NCI-H2107 treated with DMSO at 0.1 percent for 48 hours (cell line): ENCODE measurements around the gene WNT7B.

ENCODE experiments used
- DNase-seq: peaks from one replicate; lab custom pipeline; 2025; ENCODE audit not compliant: unreplicated experiment; lab: John Stamatoyannopoulos, UW

Gene WNT7B

DNA sequence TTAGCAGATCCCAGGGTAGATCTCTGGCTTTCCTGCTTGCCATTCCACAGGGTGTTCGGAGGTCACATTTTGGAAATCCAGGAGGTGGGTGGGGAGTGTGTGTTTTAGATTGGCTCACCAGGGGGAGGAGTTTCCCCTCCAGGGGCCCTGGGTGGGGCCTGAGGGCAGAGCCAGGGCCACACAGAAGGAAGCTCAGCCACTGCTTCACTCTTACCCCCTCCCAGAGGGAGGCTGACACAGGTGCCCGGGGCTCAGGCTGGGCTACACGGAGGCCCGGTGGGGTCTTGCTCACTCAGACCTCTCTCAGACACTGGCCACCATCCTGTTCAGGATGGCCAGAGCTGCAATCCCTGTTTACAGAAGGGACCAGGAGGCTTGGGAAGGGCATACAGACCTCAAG is 2.5 kb downstream of the WNT7B start:
- DNase-seq, result no peak

DNA sequence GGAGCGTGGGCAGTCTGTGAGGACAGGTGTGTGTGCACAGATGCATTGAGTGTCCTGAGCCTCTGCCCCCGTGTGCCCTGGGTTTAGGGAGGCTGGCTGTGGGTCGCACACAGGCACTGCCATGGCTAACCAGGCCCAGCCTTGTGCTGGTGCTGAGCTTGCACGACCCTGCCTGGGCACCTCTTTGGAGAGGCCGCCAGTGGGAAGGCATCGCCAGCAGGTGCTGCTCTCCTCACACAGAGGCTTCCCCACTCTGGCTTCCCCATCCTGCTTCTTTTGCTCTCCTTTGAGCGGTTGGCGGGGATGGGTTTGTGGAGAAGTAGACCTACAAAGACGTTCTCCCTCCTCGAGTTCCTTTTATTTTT is 4.1 kb downstream of the WNT7B start:
- no peak for DNase-seq

DNA sequence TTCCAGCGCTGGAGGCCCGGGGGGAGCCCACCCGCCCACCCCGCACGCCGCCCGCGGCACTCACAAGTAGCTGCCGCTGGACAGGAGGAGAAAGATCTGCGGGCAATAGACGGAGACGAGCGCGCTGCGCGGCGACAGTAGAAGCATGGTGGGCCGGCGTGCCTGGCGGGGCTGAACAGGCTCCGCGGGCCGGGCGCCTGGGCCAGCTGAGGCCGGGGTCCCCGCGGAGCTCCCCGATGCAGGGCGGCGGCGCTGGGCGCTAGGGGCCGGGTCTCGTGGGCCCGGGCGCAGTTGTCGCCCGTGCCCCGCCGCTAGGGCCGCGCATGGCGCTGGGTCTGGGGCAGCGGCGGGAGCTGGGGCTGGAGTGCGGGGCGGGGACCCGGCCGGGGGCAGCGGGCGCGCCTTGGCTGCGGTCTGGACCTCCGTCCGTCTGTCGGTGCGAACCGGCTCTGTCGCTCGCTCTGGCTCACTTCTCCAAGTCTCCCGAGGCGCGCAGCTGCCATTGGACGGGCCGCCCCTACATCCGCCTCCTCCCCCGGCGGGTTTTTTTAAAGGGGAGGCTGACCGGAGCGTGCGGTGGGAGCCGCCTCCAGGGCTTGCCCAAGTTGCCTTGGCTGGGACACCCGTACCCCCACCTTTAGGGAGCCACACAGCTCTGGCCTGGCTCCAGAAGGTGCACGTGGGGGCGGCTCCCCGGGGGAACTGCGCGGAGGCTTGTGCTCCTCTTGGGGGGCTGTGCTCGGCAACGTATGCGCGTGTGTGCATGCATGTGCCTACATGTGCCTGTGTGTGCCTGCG is 4.7 kb downstream of the WNT7B start:
- no peak for DNase-seq

DNA sequence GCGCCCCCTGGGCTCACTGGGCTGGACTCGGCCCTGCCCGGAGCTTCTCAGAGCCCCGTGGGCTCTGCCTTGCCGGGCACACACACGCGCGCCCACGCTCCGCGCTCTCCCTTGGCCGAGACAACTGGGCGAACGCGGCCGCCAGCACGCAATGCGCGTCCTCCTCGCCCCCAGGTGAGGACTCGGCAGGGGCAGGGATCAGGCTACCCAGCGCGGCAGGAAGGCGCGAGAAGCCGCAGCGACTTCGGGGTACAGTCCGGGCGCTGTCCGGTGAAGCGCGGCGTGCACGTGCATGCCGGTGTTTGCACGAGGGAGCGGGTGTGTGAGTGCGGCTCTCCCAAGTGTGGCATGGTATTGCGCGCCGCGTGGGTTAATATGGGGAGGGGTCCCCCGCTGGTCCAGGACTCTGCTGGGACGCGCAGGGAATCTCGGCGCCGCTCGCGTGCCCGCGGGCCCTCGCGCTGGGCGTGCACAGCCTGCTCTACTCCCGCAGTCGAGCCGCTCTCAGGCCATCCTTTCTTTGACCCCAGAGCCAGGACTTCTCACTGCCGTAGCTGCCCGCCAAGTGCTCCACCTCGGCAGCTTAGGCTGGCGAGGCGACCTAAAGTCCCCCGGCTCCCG is 5.4 kb downstream of the WNT7B start:
- DNase-seq, result no peak

DNA sequence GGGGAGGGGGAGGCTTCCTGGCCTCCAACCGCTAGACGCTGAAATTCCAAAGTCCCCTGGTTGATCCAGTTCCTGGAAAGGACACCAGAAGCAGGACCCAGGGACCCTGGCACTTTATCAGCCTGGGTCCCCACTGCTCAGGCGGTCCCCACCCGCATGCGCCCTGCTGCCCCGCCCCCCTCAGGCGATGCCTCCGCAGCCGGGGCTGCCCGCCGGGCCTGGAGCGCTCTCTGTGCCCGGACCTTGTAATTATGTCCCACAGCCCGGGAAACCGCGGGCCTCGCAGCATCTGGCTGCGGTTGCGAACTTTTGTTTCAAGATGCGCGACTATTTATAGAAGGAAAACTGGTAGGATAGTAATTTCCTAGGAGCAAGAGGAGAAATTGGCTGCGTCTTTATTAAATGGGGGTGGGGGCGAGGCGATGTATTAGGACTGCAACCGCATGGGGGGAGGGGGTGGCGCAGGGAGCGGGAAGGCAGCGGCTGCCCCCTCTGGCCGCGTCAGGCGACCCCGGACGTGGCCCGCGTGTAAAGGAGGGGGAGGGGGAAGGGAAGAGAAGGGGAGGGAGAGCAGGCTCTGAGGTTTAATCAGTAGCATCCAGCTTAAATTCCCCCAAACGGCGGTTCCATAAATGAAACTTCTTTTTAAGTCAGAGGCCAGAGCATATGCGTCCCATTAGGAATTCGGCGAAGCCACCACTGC is 6.1 kb downstream of the WNT7B start:
- no peak for DNase-seq

DNA sequence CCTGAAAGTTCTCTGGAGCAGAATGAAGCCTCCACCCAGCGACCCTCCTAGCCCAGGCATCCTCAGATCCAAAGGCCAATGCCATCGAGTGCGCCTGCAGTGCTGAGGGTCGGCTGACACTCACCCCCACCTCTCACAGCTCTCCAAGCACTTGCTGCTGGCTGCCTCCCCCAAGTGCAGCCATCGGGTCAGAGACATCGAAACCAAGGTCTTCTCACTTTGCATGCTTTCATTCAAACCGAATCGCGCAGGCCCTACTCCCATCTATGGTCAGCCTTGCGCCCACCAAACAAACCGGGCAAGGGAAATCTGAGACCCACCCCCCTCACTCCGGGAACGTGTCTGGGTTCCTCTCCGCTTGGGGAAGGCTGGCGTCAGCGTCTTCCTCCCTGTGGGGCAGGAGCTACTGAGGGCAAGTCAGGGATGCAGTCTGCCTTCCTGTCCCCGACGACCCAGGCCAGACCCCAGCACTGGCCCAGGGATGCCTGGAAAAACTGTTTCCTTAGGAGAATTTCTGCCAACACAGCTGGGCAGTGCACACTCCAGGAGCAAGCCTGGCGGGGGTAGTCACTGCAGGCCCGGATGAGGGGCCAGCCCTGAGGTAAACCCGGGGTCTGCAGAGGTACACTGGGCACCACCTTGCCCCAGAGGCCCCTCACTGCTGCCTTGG is 7.0 kb downstream of the WNT7B start:
- DNase-seq, result no peak

DNA sequence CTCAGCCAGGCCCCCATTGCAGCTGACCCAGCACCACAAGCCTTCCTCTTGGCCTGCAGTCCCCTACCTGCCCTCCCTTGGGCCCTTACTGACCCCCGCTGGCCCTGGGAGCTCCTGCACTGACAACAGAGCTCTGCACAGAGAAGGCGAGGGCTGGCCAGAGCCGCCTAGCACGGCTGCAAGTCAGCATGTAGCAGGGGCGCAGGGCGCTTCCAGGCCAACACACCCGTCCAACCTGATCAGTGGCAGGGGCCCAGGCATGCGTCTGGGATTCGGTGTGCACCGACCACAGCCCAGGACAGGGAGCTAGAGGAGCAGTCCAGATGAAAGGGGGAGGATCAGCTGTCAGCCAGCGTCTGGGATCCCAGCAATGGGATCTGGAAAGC is 7.6 kb downstream of the WNT7B start:
- DNase-seq, result no peak

DNA sequence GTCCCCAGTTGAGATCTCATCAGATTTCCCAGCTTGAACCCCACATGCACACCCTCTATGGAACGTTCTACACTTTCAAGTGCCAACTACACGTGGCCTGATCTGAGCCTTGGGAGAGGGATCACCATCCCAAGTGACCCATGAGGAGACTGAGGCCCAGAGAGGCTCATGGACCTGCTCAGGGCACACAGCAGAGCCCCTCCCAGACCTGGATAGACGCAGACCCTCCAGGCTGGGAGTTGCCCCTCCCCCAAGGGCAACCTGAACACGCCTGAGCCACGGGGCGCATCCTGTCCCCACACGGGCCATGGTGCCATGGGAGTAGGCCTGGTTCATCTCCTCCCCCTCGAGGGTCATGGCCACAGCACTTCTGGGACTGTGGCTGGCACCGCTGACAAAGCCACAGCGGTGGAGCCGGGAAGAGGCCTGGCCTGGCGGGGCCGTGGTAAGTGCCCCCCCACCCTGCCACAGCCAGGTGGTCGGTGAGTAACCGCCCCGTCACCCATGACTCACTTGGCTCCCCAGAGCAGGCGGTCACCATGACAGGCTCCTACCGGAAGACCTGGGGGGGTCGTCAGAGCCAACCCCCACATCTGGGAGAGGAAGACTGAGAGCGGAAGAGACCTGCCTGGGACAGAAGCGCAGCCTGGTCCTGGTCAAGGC is 8.1 kb downstream of the WNT7B start:
- no peak for DNase-seq

DNA sequence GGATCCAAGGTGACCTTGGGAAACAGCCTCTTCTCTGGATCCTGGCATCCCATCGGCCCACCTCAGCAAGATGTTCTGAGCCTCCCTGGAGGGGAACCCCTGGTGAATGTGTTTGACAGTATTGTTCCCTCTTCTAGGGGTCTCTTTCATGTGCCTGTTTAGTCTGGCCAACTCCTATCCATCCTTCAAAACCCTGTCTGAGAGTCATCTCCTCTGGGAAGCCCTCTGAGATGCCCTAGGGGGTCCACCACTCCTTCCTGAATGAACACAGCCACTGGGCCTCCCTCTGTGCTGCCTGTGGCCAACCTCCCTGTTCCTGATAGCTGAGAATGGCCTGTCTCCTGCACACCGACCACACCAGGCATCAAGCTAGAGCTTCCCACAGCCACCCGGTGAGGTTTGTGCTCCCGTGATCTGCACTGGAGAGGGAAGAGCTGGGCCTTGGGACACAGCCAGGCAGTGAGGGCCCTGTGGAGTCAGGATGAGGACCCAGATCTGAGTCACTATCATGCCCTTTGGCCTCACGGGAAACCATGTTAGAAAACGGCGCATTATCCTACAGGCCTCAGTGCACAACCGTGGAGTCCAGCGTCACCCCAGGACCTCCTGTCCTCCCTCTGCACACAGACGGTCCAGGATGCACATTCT is 8.8 kb downstream of the WNT7B start:
- DNase-seq, result no peak

DNA sequence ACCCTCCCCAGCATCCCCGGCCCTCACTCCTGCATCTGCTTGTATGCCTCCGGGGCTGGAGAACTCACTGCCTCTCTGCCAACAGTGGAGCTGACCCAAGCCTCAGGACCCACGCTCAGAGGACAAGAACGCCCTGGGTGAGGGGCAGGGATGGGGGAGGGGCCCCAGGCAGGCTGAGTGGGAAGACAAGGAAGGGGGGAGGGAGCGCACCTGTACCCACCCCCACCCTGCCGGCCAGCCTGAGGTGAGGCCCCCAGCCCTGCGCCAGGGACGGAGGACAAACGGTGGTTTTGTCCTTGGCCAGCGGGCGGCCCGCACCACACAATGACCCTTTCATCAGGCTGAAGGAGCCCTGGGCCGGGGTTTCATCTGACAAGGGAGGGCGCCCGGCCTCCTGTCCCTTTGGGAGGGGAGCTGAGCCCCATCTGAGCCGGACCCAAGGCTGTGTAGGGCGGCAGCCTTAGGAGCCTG is 10.0 kb downstream of the WNT7B start:
- no peak for DNase-seq

DNA sequence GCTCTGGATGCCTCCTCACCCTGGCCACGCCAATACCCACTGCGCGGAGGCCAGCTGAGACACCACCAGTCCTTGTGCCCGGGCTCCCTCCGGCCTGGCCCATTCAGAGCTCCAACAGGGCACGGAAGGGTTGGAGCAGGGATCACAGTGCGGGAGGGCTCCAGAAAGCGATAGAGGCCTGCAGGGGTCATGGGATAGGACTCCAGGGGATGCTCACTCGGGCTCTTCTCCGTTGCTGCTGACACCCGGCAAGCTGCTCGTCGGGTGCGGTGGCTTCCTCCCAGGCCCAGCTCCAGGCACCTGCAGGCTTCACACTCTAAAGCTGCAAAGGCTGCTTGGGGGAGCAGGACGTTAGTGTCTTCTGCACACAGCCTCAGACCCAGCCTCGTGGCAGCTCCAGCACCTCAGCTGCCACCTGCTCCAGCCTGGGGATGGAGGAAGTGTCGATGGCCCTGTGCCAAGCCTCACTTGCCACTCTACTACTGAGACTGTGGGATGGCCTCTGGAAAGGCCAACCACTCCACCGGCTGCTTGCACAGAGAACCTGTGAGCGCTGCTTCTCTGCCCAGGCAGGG is 10.6 kb downstream of the WNT7B start:
- DNase-seq, result peak; percentile 55

DNA sequence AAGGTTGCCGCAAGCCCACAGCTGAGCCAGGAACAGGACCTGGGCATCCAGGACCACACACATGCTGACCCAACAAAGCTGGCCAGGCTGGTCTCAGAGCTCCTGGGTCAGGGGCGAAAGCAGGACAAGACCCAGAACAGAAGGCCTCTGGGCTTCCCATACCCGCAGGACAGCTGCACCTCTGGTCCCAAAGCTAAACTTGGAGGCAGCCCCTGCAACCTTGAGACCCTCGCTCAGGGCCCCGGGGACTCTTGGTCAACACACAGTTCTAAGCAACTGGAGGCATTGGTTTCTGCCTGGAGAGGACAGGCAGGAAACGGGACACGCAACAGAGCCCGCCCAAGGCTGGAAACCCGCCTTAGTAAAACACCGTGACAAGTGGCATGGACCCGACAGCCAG is 11.4 kb downstream of the WNT7B start:
- DNase-seq, result no peak

DNA sequence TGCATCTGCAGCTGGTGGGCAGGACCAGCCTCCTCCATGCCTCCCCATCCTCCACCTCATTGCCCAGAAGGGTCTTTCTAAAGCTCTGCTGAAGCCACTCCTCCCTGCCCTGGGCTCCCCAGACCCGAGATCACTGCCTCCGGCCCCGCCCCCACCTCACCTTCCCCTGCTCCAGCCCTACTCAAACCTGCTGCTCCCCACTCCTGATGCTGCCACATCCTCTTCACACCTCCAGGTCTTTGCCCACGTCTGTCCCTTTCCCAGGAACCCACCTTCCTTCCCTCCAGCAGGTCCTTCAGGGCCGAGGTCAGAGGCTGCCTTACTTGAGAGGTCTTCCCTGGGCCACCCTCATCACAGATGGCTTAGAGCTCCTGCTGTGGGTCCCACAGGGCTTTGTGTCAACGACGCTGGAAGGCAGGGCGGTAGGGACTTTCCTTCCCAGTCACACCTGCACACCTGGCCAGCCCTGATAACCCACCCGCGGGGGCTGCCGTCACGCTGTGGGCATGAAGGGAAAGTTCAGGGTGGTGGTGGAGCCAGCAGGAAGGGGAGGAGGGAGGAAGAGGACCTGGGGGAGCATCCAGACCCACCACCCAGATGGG is 11.9 kb downstream of the WNT7B start:
- no peak for DNase-seq

DNA sequence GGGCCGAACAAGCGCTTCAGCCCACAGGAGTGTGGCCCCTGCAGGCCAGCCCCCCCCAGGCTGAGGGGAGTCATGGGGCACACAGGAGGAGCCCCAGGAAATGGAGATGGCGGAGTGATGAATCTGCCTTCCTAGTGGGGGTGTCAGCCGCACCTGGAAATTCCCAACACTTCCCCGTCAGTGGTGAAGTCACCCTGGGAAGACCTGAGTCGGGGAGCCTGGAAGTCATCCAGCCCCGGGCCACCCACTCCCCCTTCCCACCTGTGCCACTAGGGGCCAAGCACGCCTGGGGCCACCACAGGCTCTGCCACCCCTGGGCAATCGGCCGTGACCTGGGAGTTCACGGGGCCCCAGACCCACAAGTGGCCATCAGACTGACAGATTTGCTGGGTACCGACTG is 12.6 kb downstream of the WNT7B start:
- no peak for DNase-seq

DNA sequence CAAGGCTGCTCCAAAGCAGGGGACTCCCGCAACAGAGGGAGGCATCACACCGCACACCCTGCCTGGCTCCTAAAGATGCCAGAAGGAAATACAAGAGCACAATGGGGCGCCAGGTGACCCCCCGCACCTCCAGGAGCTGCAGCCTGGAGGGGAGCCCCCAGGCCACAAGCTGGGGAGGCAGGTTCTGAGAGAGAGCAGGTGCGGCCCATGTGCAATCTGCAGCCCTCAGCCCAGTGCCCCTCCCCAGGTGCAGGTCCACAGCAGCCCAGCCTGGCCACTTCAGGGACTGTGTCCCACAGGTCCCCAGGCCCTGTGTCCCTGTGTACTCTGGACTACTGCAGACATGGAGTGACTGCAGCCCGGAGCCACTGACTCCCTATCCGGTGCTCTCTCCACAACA is 13.1 kb downstream of the WNT7B start:
- DNase-seq, result no peak

DNA sequence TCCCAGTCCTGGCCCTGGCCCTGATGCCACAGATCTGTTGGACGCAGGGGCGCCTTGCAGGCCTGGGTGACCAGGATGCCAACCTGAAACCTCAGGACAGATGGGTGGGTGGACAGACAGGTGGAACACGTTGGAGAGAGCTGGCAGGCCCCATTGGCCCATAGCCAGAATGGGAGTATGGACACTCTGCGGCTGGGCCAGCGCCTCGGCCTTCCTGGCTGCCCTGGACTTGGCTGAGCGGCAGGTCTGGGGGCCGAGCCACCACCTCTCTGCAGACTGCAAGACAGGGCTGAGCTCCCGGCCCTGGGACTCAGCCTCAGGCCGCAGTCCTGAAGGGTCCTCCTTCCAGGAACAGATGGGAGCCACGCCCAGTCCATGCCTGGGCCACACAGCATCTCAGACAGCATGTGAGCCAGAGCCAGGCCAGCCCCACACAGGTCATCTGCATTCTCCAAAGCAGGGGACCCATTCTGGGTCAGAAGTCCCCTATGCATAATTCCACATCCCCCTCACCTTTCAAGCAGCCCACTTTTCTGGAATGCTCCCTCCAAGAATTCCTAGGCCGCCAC is 14.1 kb downstream of the WNT7B start:
- no peak for DNase-seq

DNA sequence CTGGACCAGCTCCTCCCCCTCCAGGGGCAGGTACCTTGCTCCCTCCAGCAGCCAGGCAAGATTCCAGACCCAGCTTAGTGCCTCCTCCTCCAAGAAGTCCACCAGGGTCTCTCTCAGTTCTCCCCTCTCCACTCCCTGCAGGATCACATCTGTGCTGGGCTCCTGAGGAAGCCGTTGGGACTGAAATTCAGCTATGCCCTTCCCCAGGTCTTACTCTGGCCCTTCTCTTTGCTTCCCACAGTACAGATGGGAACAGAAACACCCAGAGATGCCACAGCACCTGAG is 14.6 kb downstream of the WNT7B start:
- DNase-seq, result no peak

DNA sequence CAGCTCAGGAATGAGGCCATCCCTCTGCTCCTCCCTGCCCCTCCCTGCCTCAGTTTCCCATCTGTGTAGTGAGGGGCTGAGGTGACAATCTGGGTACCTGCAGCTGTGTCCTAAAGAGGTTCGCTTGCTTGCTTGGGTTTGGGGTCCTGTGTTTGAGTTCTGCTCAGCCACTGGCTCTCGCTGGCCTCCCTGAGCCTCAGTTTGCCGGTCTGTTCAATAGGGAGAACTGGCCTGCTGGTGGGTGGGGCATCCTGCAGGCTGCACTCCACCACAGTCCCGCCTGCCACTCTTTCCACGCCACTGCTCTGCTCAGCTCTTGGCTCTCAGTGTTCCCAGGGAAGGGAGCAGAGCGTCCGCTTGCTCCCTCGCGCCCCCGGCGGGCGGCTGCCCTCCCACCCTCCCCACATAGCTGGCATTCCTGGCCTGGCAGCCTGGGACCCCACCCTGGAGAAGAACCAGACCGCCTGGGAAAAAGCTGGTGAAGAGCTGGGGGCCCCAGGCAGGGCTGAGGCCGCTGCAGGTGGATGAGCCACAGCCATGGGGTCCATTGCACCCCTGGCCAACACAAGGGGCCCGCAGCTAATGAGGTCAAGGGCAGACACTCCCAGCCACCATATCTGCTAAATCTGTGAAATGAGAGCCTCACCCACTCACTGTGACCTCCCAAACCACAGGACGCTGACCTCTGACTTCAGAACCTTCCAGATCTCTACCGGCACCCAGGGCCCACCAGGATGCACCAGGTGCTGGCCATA is 15.1 kb downstream of the WNT7B start:
- no peak for DNase-seq
